ELF-1 (cell line): ENCODE data around the gene CLEC16A.

Experiments used
- DNase-seq: peaks from one replicate; pipeline ENCODE4 v3.0.0-alpha.2; 2016; ENCODE audit warnings: low read depth, low spot score

CLEC16A gene

DNA sequence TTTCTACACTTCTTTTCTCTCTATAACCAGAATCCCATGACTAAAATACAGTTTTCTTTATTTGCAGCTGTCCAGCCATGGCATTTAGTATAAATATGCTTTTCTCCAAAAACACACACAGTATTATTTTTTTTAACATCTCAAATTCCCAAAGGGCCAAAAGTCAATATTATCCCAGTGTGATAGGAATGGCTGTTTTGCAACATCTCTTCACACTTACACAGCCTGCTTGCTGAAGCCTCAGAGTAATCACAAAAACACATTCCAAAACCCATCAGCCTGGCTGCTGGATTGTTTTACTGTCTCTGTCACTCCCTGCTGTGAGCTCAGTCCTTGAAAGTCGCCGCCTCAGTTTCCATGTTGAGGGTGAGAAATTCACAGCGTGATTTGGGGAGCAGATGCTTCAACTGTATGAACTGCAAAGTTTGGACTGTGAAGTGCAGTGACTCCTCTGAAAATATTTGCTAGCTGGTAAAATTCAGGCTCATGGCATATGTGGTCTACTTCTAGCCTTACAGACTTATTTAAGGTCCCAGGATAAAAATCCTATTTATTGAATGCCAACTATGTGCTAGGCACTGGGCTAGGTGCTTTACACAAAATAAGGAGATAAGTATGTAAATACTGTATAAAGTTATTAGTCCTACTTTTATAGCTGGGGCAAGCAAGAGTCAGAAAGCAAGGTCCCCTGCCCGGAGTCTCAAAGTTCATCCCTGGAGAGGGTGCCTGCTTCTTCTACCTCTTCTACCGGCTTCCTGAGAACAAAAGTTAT lies 195.1 kb downstream of the CLEC16A start:
- DNase-seq = peak; percentile 57

DNA sequence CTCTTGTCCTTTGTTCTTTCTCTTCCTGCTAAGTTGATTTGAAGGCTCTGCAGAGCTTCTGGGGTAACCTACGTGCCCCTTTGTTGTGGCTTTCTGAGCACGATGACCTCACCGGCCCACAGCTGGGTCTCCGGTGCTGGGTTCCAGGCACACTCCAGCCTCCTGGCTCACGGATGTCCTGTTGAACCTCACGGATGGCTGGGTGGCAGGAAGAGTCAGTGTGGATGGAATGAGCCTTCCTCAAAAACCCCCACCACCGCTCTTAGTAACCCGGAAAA lies 195.7 kb downstream of the CLEC16A start:
- DNase-seq = no peak

DNA sequence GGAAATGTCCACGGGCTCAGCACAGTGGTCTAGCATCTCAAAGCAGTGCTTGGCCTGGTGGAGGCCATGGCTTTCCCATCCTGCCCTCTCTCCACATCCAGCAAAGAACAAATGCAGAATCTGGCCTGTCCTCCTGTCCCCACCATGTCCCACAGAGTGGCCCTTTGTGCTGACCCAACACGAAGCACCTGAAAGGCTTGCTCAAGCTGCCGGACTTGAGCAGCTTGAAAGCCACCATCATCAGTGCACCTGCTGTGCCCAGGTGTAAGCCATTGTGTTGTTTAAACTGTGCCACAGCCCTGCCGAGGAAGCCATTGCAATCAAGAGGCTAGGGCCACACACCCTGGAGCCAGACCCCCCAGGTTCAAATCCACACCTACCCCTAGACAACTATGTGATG lies 196.1 kb downstream of the CLEC16A start:
- no peak for DNase-seq

DNA sequence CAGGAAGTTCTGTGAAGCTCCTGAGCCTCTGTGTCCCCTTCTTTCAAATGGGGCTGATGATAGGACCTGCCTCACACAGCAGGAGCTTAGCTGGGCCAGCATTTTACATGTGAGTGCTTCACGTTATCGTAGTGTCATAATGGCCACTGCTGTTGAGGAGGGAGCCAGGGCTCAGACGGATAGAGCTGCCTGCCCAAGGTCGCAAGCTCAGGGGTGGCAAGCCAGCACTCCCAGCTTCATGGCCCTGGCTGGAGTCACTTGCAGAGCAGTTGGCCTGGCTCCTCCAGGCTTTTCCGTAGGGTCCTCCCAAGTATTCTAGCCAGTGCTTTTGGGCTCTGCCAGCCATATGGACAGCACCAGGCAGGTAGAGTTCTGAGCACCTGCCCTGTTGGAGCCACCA lies 196.5 kb downstream of the CLEC16A start:
- no peak for DNase-seq

DNA sequence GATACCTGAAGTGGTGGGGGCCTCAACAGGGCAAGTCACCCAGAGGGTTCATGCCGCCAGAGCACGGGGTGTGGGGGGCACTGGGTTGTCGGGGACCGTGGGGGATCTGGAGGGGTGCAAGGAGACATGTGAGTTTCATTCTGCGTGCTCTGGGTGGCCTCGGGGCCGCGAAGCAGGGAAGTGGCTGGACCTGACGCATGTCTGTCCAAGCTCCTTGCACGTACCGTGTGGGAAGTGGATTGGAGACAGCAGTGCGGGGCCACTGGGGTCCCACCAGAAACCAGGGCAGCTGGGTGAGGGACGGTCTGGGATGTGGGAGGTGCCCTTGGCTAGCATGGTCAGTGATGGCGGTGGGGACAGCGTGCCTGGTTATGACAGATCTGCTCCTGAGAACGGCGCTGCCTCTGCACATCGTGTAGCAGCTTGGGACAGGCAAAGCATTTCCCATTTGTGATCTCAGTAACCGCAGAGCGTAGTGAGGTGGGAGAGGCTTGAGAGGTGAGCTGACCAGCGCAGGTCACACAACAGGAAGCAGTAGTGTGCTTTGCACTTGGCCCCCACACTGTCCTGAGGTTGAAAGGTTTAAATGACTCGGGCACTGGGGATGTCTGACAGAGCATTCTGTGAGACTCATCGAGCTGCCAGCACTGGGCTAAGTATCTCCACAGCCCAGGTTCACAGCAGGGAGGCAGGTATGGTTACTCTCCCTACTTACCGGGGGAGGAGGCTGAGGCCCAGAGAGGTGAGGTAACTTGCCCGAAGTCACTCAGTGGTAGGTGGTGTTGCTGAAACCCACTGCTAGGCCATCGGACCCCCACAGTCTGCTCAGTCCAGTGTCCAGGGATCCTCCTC lies 197.3 kb downstream of the CLEC16A start:
- no peak for DNase-seq

DNA sequence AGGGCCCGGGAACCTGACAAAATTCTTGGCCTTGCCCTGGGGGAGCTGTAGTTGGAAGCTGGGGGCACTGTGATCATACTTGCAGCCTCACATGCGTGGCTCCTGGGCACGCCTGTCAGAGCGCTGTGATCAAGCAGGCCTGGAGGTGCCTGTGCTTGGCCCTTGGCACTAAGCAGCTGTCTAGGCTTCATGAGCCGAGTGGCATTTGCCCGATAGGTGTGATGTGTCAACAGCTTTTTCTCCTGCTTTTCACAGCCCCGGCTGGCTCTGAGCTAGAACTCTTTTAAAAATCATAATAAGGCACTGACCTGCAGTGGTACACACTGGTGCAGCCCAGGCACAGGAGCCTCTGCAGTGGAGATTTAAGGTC lies 197.9 kb downstream of the CLEC16A start:
- DNase-seq = no peak

DNA sequence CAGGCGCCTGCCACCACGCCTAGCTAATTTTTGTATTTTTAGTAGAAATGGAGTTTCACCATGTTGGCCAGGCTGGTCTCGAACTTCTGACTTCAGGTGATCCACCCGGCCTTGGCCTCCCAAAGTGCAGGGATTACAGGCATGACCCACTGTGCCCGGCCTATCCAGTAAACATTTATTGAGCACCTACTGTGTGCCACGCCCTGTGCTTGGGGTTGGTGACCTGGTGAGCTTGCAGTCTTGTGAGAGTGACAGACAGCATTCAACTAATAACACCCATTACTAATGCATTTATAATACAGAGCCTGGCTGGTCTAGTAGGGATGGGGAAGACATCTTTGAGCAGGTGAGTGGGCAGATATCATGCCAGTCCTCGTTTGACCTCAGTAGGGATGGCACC lies 198.6 kb downstream of the CLEC16A start:
- DNase-seq = no peak

DNA sequence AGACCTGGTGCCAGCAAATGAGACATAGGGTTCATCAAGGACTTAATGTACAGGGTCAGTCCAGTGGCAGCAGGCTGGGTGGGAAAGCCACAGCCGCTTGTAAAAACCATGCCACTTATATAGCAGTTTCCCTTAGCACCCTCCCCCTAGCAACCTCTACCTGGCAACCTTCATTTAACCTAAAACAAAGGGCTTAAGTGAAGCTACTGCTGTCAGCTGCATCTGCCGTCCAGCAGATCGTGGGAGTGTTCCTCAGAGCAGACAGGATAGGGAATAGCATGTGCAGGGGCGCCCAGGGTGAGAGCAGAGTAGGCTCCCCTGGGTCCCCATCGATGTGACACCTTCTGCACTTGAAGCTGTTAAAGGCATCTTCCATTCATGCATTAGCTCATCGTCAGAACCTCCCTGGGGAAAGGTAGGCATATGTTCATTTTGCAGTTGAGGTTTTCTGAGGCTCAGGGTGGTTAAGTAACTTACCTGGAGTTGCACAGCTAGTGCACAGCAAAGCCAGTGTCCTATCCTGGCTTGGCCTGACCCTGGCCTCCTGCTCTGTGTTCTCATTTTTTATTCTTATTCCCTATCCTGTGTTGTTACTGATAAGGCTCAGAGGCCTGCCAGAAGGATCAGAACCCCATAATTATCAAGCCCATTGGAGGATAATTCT lies 199.1 kb downstream of the CLEC16A start:
- no peak for DNase-seq

DNA sequence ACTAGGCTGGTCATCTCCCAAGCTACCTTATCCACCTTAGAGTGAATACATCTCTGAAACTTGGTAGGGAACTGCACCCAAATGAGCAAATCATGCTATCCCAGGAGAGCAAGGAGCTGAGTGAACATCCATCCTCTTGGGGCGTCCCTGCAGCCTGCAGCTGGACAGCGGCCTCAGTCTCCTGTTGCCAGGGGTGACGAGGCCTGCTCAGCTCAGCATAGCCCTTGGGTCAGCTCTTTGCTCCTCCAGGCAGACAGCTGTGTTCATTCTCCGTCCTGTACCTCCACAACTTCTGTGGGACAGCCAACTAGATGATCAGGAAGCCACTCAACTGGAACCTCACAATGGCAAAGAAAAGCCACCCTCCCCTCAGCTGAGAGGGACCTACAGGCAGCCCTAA lies 199.8 kb downstream of the CLEC16A start:
- DNase-seq = no peak

DNA sequence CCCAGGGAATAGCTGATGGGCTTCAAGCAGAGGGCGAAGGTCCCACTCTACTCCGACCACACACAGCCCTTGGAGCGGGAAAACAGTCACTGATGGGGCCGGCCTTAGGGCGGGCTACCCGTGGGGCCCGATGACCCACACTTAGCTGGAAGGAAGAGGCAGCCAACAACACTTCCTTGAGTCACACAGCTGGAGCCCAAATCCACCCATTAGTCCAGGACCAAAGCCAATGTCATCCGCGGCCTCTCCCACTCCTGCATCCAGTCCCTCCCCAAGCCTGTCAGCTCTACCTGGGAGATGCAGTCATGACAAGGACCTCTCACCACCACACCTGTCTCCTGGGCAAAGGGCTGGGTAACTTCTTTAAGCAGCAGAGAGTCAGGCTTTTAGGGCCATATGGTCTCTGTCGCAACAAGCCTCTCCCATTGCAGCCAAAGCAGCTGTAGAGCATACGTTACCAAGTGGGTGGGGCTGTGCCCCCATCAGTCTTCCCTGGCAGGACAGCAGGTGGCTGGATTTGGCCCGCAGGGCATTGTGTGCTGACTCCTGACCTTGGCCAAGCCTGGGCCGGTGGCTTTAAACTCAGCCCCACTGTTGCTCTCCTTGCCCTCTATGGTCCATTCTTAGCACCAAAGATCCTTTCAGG lies 200.9 kb downstream of the CLEC16A start:
- no peak for DNase-seq

DNA sequence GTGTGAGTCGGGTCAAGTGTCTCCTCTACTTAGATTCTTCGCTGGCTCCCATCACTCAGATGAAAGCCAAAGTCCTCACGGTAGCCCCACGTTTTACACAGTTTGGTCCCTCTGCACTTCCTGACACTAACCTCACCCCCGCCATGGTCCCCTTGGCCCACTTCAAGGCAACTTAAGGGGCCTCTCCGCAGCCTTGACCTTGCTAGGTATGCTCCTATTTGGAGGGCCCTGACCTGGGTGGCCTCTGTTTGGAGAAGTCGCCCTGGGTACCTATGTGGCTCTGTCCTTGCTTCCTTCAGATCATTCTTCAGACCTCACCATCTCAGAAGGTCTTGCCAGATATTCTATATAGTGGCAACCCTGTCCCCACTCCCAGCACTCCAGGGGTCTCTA lies 201.5 kb downstream of the CLEC16A start:
- DNase-seq = no peak

DNA sequence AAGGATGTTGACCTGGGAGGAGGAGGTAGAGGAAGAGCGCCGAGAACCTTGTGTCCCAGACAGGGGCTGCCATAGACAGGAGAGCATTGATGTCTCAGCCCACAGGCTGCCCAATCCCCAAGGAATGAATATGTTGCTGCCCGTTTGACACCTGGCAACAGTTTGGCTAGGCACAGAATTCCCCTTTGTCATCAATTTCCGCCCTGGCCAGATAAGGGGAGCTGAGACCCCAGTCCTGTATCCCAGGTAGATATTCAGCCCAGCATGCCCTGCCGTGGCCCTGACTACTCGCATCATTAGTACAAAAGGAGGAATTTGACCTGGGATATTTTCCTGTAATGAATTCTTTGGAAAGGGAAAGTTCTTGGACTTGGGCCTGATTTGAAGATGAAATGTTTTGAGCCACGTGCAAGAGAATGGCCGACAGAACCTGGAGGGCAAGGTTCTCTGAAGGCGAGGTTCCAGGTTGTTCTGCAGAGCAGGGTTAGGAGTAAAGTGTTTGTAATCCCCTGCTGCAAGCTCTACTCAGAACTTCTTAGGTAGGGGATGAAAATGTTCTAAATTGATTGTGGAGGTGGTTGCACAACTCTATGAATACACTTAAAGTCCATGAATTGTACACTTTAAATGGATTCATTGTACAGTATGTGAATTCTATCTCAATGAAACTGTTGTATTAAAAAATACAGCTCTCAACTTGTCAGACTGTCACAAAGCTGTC lies 202.8 kb downstream of the CLEC16A start:
- no peak for DNase-seq

DNA sequence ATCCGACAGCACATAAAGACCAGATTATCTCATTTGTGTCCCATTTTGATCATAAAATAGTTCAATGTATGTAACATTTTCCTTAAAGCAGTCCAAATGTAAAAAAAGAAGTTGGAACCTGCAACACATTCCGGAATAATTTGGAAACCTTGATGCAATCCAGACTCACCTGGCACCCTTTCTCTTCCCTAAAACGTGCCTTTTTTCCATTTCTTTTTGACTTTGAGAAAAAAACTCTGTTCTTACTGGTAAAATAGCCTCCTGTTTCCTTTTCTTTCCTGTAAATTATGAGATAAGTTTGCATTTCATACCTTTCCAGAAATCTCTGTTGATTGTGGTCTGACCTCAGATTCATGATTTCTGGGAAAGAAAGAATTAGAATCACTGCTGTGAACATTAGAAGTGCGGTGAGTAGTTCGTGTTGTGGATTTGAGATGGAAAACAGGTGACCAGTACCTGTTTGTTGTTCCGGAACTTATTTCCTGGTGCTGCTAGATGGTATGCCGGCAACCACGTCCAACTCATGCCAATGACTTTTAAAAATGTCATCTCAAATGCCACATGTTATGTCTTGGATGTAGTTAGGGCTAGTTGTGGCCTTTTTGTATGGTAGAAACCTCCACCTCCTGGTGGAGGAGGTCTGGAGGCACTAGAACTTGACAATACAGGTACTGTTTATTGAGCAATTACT lies 203.5 kb downstream of the CLEC16A start:
- no peak for DNase-seq

DNA sequence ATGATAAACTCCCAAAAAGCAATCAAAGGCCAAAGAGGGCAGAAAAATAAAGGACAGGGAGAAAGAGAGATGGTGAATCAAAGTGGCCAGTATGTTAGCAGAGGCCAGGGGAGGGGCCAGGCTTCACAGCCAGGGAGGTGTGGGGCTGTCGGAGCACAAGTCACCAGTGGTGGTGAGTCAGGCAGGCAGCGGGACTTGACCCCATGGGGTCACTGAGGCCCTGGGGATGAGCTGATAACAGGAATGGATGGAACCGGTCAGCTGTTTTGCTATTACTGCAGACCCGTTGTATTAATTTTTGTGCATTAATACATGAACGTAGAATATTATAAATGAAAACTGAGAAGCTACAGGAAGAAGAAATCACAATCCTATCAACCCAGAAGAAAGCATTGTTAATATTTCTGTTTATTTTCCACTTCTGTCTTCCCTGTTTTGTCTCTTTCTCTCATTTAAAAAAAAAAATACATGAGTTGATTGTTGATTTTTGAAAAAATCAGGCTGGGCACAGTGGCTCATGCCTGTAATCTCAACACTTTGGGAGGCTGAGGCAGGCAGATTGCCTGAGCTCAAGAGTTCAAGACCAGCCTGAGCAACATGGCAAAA lies 204.8 kb downstream of the CLEC16A start:
- no peak for DNase-seq

DNA sequence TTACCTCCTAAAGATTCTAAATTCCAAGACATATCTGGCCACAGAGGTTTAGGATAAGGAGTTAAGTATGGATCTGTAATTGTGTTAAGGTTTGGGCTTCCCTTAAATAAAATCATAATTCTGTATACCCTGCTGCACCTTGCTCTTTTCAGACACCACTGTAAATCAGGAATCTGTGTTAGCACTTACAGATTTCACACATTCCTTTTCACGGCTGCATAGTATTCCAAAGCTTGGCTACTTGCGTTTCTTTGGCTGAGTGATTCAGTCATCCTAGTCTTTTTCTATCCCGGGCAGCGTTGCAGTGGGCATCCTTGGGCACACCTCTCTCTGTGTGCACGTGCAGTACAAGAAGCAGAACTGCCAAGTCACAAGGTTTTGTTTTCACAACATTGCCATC lies 205.8 kb downstream of the CLEC16A start:
- no peak for DNase-seq

DNA sequence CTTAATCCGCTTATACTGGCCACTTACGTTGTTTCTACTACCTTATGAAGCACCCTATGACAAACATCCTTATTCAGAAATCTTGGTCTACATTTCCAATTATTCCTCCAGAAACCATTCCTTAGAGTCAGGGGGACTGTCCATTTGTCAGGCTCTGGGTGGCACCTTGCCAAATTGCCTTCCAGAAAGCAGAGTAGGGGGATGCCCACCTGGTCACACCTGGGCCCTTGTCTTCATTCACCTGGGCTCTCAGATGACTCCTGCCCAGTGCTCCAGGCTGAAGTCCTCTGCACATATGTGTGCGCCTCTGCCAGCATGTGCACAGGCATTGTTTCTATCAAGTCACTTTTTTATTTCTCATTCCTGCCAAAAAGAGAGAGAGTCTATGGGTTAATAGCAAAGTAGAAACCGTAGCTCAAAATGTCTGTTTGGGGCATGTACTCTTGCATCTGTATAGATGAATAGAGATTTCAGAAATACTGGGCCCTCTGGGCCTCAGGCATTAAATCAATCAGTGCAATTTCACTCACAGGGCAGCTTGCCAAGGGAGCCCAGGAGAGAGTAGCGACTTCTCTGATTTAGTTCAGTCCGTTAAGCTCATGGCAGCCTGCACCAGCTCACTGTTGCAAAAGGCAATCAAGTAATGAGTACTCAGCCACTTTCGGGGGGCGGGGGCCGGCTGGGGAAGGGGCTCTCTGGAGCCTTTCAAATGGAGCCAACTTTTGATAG lies 207.0 kb downstream of the CLEC16A start:
- no peak for DNase-seq

DNA sequence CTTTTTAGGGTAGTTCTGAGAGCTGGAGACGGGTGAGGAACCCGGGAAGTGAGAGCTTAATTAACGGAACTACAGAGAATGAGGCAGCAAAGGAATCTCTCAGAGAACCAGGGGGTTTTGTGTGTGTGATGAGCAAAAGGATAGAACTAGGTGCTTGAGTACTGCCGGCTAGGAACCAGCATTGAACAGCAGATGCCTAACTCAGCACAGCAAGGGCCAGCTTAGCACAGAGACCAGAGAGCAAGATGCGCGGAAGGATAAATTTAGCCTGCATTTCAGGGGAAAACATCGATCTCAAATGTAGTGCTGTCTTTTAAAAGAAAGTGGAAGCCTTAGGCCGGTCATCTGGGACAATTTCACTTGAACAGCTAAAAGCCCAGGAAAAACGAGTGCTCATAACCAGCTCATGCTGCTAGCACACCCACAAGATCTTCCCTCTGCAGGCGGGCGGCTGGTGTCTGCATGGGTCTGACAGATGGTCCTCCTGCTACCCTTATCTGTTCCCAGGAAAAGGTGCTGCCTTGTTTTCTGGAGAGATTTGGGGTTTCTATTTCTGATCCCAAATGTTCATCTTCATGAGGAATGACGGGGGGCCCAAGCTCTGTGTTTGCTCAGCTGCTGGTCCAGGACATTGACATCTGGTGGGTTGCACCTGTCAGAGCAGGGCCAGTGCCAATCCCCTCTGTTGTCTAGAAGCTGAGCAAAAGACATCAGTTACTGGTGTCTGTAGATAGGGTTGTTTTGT lies 207.7 kb downstream of the CLEC16A start:
- DNase-seq = no peak

DNA sequence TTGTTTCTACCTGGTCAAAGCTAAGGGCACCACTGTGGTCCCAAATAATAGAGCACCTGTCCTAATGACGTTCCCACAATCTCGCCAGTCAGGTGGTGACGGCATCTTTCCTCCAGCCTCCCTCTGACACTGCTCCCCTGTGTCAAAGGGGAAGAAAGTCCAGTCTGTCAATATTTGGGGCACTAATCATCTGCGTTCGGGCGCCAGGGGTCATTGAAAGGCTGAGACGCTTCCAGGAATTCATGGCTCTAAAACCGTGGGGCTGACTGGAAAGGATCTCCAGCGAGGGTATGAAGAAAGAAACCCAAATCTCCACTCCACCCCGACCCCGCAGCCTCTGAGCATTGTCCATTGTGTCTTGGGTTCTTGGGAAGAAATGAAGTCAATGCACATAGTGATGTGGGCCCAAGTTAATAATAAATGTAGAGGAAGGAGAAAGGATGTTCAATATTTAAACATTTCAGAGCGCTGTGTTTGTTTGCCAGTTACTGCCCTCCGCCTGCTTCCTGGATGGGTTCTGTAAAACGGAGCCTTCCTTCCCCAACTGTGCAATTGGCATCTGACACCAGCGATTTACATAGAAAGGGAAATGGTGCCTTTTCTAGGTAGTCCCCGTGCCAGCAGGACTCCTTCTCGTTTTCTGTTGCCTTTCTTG lies 208.4 kb downstream of the CLEC16A start:
- DNase-seq = no peak
